Endothelial cell of umbilical vein (primary cell): ENCODE measurements around the gene MRPL33. TPM values are rescaled to one million over a fixed set of nuclear protein-coding genes. Genes with fewer than 3 reads are reported as not detected.

Experiments
- BruUV-seq: library from RNA; stranded (reverse); fragments of 400-500 nt; replicated peaks from 2 replicates; lab custom pipeline; 2021; lab: Mats Ljungman, UMichigan
- CTCF ChIA-PET: fragments of 300-600, 350-600 bp; sonication (Branson Sonifier 250); formaldehyde crosslinking; loops from one replicate; lab custom pipeline; 2021; ENCODE audit warnings: antibody characterized with exemption, inconsistent platforms; lab: Charles Lee
- POLR2A ChIA-PET: fragments of 300-600, 350-600 bp; sonication (Branson Sonifier 250); formaldehyde crosslinking; loops from one replicate; lab custom pipeline; 2021; ENCODE audit warnings: antibody characterized with exemption, inconsistent platforms; lab: Charles Lee
- DNase-seq: peaks from one replicate; pipeline ENCODE4 v3.0.0-alpha.2; 2011; ENCODE audit warnings: low read depth, low spot score
- FAIRE-seq: peaks from 2 replicates; lab custom pipeline; 2011; peaks lifted over from hg19 to GRCh38; lab: Jason Lieb, UNC
- H2AFZ ChIP-seq: 2 replicates; pipeline ENCODE4 v1.6.0; 2012; ENCODE audit warnings: low read depth, low read length, control low read depth, inconsistent platforms
- H3K27ac ChIP-seq: 2 replicates; pipeline ENCODE4 v1.5.1; 2011; ENCODE audit warnings: low read depth, mild to moderate bottlenecking, control low read depth, low read length, moderate library complexity; ENCODE audit not compliant: insufficient read depth
- H3K27me3 ChIP-seq, 2 experiments: 2 replicates each; pipeline versions ENCODE4 v1.6.0 to v1.6.1; 2011; ENCODE audit warnings: low read length in 2 of 2, mixed read lengths in 1 of 2; ENCODE audit not compliant: control insufficient read depth in 2 of 2, insufficient read depth in 2 of 2
- H3K36me3 ChIP-seq, 2 experiments: 2 replicates in 1 of 2; 3 replicates in 1 of 2; pipeline ENCODE4 v1.5.1; 2011; ENCODE audit warnings: low read length in 2 of 2, mild to moderate bottlenecking in 1 of 2, moderate library complexity in 1 of 2; ENCODE audit not compliant: control insufficient read depth in 2 of 2, insufficient read depth in 2 of 2; ENCODE audit errors: extremely low read depth in 1 of 2
- H3K4me1 ChIP-seq: 3 replicates; pipeline ENCODE4 v1.5.1; 2011; ENCODE audit warnings: mild to moderate bottlenecking, low read length; ENCODE audit not compliant: control insufficient read depth, insufficient read depth; ENCODE audit errors: extremely low read depth
- H3K4me2 ChIP-seq: 2 replicates; pipeline ENCODE4 v1.6.1; 2011; ENCODE audit warnings: low read length, control low read depth, mixed read lengths; ENCODE audit not compliant: insufficient read depth
- H3K4me3 ChIP-seq, 3 experiments: fragments of 200-600 bp in 1 of 3; sonication (generic), shearing (Covaris generic) in 1 of 3; replicated peaks in 1 of 3; 2 replicates each; pipeline ENCODE4 v1.5.1; 2011 to 2016; ENCODE audit warnings: control low read depth in 3 of 3, low read length in 3 of 3, mild to moderate bottlenecking in 2 of 3, inconsistent platforms in 1 of 3, low read depth in 1 of 3, moderate library complexity in 1 of 3; ENCODE audit not compliant: insufficient read depth in 1 of 3
- H3K79me2 ChIP-seq: 2 replicates; pipeline ENCODE4 v1.6.0; 2012; ENCODE audit warnings: low read length, inconsistent platforms; ENCODE audit not compliant: control insufficient read depth, insufficient read depth
- H3K9ac ChIP-seq: replicated peaks from 2 replicates; pipeline ENCODE3; 2011; ENCODE audit warnings: low read length, control low read depth; ENCODE audit not compliant: insufficient read depth; ENCODE audit errors: extremely low read depth
- H3K9me1 ChIP-seq: replicated peaks from 3 replicates; pipeline ENCODE4 v1.6.0; 2011; ENCODE audit warnings: mild to moderate bottlenecking, low read length; ENCODE audit not compliant: control insufficient read depth, insufficient read depth; ENCODE audit errors: extremely low read depth
- H3K9me3 ChIP-seq: replicated peaks from 2 replicates; pipeline ENCODE4 v1.5.1; 2012; ENCODE audit warnings: low read length, inconsistent platforms; ENCODE audit not compliant: control insufficient read depth, insufficient read depth
- H4K20me1 ChIP-seq: replicated peaks from 2 replicates; pipeline ENCODE3; 2011; ENCODE audit warnings: mild to moderate bottlenecking, low read length; ENCODE audit not compliant: control insufficient read depth, insufficient read depth; ENCODE audit errors: extremely low read depth
- EZH2 ChIP-seq: IDR thresholded peaks from 2 replicates; pipeline ENCODE4 v1.6.1; 2012; ENCODE audit warnings: borderline replicate concordance, low read depth, mild to moderate bottlenecking, moderate library complexity, low read length, inconsistent platforms; ENCODE audit not compliant: severe bottlenecking
- JUN ChIP-seq: IDR thresholded peaks from 2 replicates; pipeline ENCODE4 v1.6.1; 2011; ENCODE audit warnings: borderline replicate concordance, low read depth; ENCODE audit not compliant: insufficient read length, insufficient read depth
- MYC ChIP-seq: IDR thresholded peaks from one replicate; pipeline ENCODE4 v1.6.1; 2011; ENCODE audit warnings: mild to moderate bottlenecking, low read depth, low read length
- dilution Hi-C: fragments of 300-500 bp; cut with MboI; formaldehyde crosslinking; loops from one replicate; pipeline ENCODE4 v1.15.0; 2019; ENCODE audit warnings: low sequenced_read_pairs; ENCODE audit not compliant: extremely low pct_ligation_motif_present
- intact Hi-C: fragments of 100-400 bp; cut with micrococcal nuclease; formaldehyde crosslinking; loops from one replicate; pipeline ENCODE4 v1.10.0; 2022
- polyA plus RNA-seq, 4 experiments: library from polyadenylated mRNA; depleted of rRNA in 3 of 4; stranded (reverse) in 3 of 4; unstranded in 1 of 4; fragments of >200 nt; gene quantifications; 2 replicates each; pipeline versions ENCODE4 v1.2.1 to v1.2.3, GENCODE V29; 2011 to 2012; ENCODE audit warnings: missing spikeins in 1 of 4
- total RNA-seq: library from RNA; stranded (reverse); gene quantifications from 2 replicates; pipeline ENCODE4 v1.2.3, GENCODE V29; 2021
- TF ChIP-seq, protein P1 (sequence below): IDR thresholded peaks from 2 replicates; pipeline ENCODE4 v1.6.1; 2011; ENCODE audit not compliant: insufficient read depth, insufficient read length

Gene MRPL33
- total and polyA plus RNA-seq, 2 donors (not counting 3 experiments of a cell fraction or from before 2014, with no cell fraction given) = 36.1 to 97.4 TPM

DNA sequence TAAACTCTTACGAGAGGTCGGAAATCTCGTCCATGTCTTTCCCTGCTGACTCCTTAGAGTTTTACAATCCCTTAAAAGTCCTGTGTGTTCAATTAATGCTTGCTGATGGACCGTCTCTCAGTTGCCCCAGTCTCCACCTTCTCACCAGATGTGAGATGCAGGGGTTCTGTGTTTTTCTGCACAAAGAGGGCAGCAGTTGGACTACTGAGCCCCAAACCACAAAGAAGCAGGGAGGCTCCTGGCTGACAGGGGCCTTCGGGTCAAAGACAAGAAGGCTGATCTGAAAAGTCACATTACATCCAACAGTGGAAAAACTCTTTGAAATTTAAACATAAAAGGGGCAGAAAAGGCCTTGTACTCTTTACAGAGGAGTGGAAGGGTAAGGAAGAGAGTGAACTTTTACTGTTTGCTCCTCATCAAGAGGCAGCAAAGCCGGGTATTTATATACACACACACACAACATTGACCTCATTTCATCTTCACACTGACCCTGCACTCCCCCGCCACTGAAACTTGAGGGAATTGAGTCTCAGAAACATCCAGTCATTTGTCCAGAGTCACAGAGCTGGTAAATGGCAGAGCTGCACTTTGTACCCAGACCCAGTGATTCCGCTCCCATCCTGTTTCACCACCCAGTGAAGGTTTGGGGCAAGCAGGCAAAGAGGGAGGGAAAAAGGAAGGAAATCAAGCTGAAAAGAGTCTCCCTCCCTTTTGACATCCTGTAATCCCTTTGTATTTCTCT is 23.7 kb downstream of the MRPL33 start:
- Histone ChIP-seq H3K27ac (peak overlapping the region; percentile 50), H3K9me1 (no peaks in the 10 kb centered on the region), H2AFZ (peak overlapping the region; percentile 54), H3K4me3 (no peak overlapping the region), H3K27me3 (no peaks in the 10 kb centered on the region), H4K20me1 (no peaks in the 10 kb centered on the region), H3K9me3 (no peaks in the 10 kb centered on the region), H3K79me2 (no peaks in the 10 kb centered on the region), H3K4me1 (peaks cover 41% of the 10 kb centered on the region), H3K4me2 (no peak overlapping the region), H3K9ac (peak overlapping the region; percentile 2), H3K36me3 (no peaks in the 10 kb centered on the region)
- dilution Hi-C loops = no loop called here
- BruUV-seq = no TSS peak
- FAIRE-seq (peak; percentile 63), DNase-seq (no peak)
- intact Hi-C loops = loop anchor here (5.0 kb wide), 1 partner anchor 88 kb away; no protein-coding TSS in a partner anchor
- no peak for TF ChIP-seq EZH2
- TF ChIP-seq MYC = no peak
- ChIA-PET POLR2A (no interaction called here), CTCF (interaction anchor here (0.8 to 2.4 kb wide), 4 partner anchors 9 to 299 kb away, joined by 3 to 8 read pairs (median 6); no protein-coding TSS in a partner anchor)

DNA sequence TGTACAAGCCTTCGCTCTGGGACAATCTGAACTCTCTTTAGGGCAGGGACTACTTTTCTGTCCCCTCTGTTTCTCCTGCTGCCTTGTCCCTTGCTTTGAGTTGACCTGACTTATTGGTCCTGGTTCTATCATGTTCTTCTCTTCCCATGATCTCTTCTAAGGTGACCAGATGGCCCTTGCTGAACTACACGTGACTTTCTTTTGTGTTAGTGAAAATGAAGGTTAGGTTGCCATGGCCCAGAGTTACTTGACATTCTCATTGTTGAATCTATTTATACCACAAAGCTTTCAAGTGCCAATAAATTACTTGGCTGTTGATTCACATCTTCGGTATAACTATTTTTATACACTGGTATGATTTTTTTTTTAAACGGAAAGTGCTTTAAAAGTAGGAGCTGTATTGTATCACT is 24.4 kb downstream of the MRPL33 start:
- dilution Hi-C loops = no loop called here
- Histone ChIP-seq H3K36me3 (no peaks in the 10 kb centered on the region), H3K4me1 (peaks cover 45% of the 10 kb centered on the region), H3K4me3 (no peak overlapping the region), H3K9me3 (no peaks in the 10 kb centered on the region), H2AFZ (peak overlapping the region; percentile 54), H3K27ac (peak overlapping the region; percentile 50), H3K79me2 (no peaks in the 10 kb centered on the region), H3K9me1 (no peaks in the 10 kb centered on the region), H3K27me3 (no peaks in the 10 kb centered on the region), H3K9ac (peak overlapping the region; percentile 2), H3K4me2 (no peak overlapping the region), H4K20me1 (no peaks in the 10 kb centered on the region)
- FAIRE-seq = peak; percentile 54
- TF ChIP-seq, protein P1, sequence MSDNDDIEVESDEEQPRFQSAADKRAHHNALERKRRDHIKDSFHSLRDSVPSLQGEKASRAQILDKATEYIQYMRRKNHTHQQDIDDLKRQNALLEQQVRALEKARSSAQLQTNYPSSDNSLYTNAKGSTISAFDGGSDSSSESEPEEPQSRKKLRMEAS = peak; percentile 73
- TF ChIP-seq JUN = peak; percentile 40
- no peak for TF ChIP-seq EZH2
- BruUV-seq = no TSS peak
- ChIA-PET POLR2A (no interaction called here), CTCF (interaction anchor here (1.2 to 2.4 kb wide), 6 partner anchors 10 to 73 kb away, joined by 4 to 8 read pairs (median 6); no protein-coding TSS in a partner anchor)
- DNase-seq = peak; percentile 89
- intact Hi-C loops = loop anchor here (5.0 kb wide), 1 partner anchor 89 kb away; no protein-coding TSS in a partner anchor
